DMS53 treated with DMSO at 0.1 percent for 48 hours (cell line): Measurements from ENCODE around the gene STARD8.

Experiments used
- DNase-seq: peaks from one replicate; lab custom pipeline; 2025; ENCODE audit not compliant: unreplicated experiment; lab: John Stamatoyannopoulos, UW

The STARD8 gene

GRCh38 chrX:68746988-68747387 lies 99.5 kb downstream of the STARD8 start:
- no peak for DNase-seq

- no peak for DNase-seq
Observed at GRCh38 chrX:68748030-68748429, 100.6 kb downstream of the STARD8 start.

- DNase-seq = no peak
Observed at GRCh38 chrX:68749426-68749825, 102.0 kb downstream of the STARD8 start.

GRCh38 chrX:68750316-68750715 lies 102.8 kb downstream of the STARD8 start:
- no peak for DNase-seq

GRCh38 chrX:68751372-68751771 lies 103.9 kb downstream of the STARD8 start:
- no peak for DNase-seq

GRCh38 chrX:68753218-68753617 lies 105.8 kb downstream of the STARD8 start:
- DNase-seq = no peak

- no peak for DNase-seq
Observed at GRCh38 chrX:68754406-68754805, 106.9 kb downstream of the STARD8 start.

GRCh38 chrX:68755616-68756125 lies 108.2 kb downstream of the STARD8 start:
- no peak for DNase-seq

GRCh38 chrX:68757331-68757730 lies 109.9 kb downstream of the STARD8 start:
- no peak for DNase-seq

GRCh38 chrX:68757731-68758130 lies 110.3 kb downstream of the STARD8 start:
- no peak for DNase-seq

GRCh38 chrX:68758671-68759070 lies 111.2 kb downstream of the STARD8 start:
- DNase-seq = no peak

- DNase-seq = no peak
Observed at GRCh38 chrX:68761086-68761485, 113.6 kb downstream of the STARD8 start.

- DNase-seq = no peak
Observed at GRCh38 chrX:68762766-68763165, 115.3 kb downstream of the STARD8 start.

- DNase-seq = no peak
Observed at GRCh38 chrX:68763481-68763880, 116.0 kb downstream of the STARD8 start.
